Liver (tissue), 9 donors: ENCODE measurements around the gene NT5C1A. TPM values are rescaled to one million over a fixed set of nuclear protein-coding genes. Genes with fewer than 3 reads are reported as not detected.

Experiments used
- DNase-seq: peaks from one replicate; pipeline ENCODE4 v3.0.0-alpha.2; 2017; ENCODE audit warnings: low spot score
- H3K27ac ChIP-seq, 2 donors: one replicate each; pipeline ENCODE4 v1.7.0; 2013; ENCODE audit warnings: inconsistent platforms in 2 of 2, low read length in 2 of 2, control low read depth in 1 of 2, low read depth in 1 of 2, mild to moderate bottlenecking in 1 of 2
- H3K27me3 ChIP-seq, 4 donors: one replicate each; pipeline versions ENCODE4 v1.6.1 to v1.7.0; 2013; ENCODE audit warnings: low read length in 3 of 4, inconsistent platforms in 1 of 4, mild to moderate bottlenecking in 1 of 4, moderate library complexity in 1 of 4; ENCODE audit not compliant: control insufficient read depth in 4 of 4, insufficient read depth in 4 of 4
- H3K36me3 ChIP-seq, 4 donors: one replicate each; pipeline versions ENCODE4 v1.6.1 to v1.7.0; 2013; ENCODE audit warnings: low read length in 3 of 4, mild to moderate bottlenecking in 3 of 4, low read depth in 1 of 4, moderate library complexity in 1 of 4; ENCODE audit not compliant: control insufficient read depth in 4 of 4, insufficient read depth in 3 of 4
- H3K4me1 ChIP-seq, 4 donors: one replicate each; pipeline versions ENCODE4 v1.6.1 to v1.7.0; 2013; ENCODE audit warnings: low read length in 3 of 4, mild to moderate bottlenecking in 3 of 4, moderate library complexity in 1 of 4; ENCODE audit not compliant: control insufficient read depth in 4 of 4, insufficient read depth in 4 of 4
- H3K4me3 ChIP-seq, 3 donors: one replicate each; pipeline versions ENCODE4 v1.6.1 to v1.7.0; 2013; ENCODE audit warnings: low read length in 3 of 3, control low read depth in 1 of 3, low read depth in 1 of 3, mild to moderate bottlenecking in 1 of 3
- H3K9ac ChIP-seq, 2 donors: one replicate each; pipeline ENCODE4 v1.7.0; 2013; ENCODE audit warnings: low read length in 2 of 2, mild to moderate bottlenecking in 2 of 2, moderate library complexity in 2 of 2, control low read depth in 1 of 2, low read depth in 1 of 2
- H3K9me3 ChIP-seq, 4 donors: one replicate each; pipeline versions ENCODE4 v1.6.1 to v1.7.0; 2013; ENCODE audit warnings: low read length in 3 of 4; ENCODE audit not compliant: control insufficient read depth in 4 of 4
- EGR1 ChIP-seq, 2 donors: IDR thresholded peaks; 2 replicates each; pipeline ENCODE4 v1.6.1; 2016 to 2018; ENCODE audit warnings: antibody characterized with exemption in 2 of 2, low read depth in 2 of 2
- FOXA1 ChIP-seq: IDR thresholded peaks from 2 replicates; pipeline ENCODE4 v1.6.1; 2016; ENCODE audit warnings: antibody characterized with exemption
- FOXA2 ChIP-seq: IDR thresholded peaks from 2 replicates; pipeline ENCODE4 v1.6.1; 2016; ENCODE audit warnings: antibody characterized with exemption
- GABPA ChIP-seq, 2 donors: IDR thresholded peaks in 1 of 2; conservative IDR thresholded peaks in 1 of 2; 2 replicates each; pipeline ENCODE4 v1.6.1; 2016; ENCODE audit warnings: antibody characterized with exemption in 2 of 2, mild to moderate bottlenecking in 1 of 2, moderate library complexity in 1 of 2
- HNF4A ChIP-seq, 2 donors: conservative IDR thresholded peaks; 2 replicates each; pipeline ENCODE4 v1.6.1; 2016; ENCODE audit warnings: antibody characterized with exemption in 2 of 2, mild to moderate bottlenecking in 2 of 2
- HNF4G ChIP-seq: IDR thresholded peaks from 2 replicates; pipeline ENCODE4 v1.6.1; 2016; ENCODE audit warnings: antibody characterized with exemption
- JUND ChIP-seq, 2 donors: IDR thresholded peaks; 2 replicates each; pipeline ENCODE4 v1.6.1; 2016; ENCODE audit warnings: antibody characterized with exemption in 2 of 2
- NR2F2 ChIP-seq: IDR thresholded peaks from 2 replicates; pipeline ENCODE4 v1.6.1; 2016; ENCODE audit warnings: antibody characterized with exemption
- RAD21 ChIP-seq, 2 donors: IDR thresholded peaks; 2 replicates each; pipeline ENCODE4 v1.6.1; 2016; ENCODE audit warnings: antibody characterized with exemption in 2 of 2, mild to moderate bottlenecking in 2 of 2
- RXRA ChIP-seq, 2 donors: IDR thresholded peaks; 2 replicates each; pipeline ENCODE4 v1.6.1; 2017 to 2018; ENCODE audit warnings: antibody characterized with exemption in 2 of 2, mild to moderate bottlenecking in 1 of 2
- SP1 ChIP-seq: IDR thresholded peaks from 2 replicates; pipeline ENCODE4 v1.6.1; 2018; ENCODE audit warnings: antibody characterized with exemption, mild to moderate bottlenecking
- TAF1 ChIP-seq: conservative IDR thresholded peaks from 2 replicates; pipeline ENCODE4 v1.6.1; 2016; ENCODE audit warnings: antibody characterized with exemption, mild to moderate bottlenecking
- YY1 ChIP-seq: IDR thresholded peaks from 2 replicates; pipeline ENCODE4 v1.6.1; 2016; ENCODE audit warnings: antibody characterized with exemption, mild to moderate bottlenecking
- WGBS: extraction: QIAGEN DNeasy Blood & Tissue Kit; methylation state at CpG from one replicate; pipeline ENCODE4 v1.1.7; 2013; 5-methylcytosine and 5-hydroxymethylcytosine counted together
- polyA plus RNA-seq, 2 donors: library from polyadenylated mRNA; stranded (reverse) in 1 of 2; unstranded in 1 of 2; fragments of 200-250 nt in 1 of 2; fragments of >200 nt in 1 of 2; fragmentation: Nextera tagmentation in 1 of 2; extraction: Ambion mirVana in 1 of 2; gene quantifications; one replicate each; pipeline versions ENCODE4 v1.2.1 to v1.2.3, GENCODE V29; 2013 to 2015
- total RNA-seq, 2 donors: library from RNA; depleted of rRNA; stranded (reverse); fragments of >200 nt; gene quantifications; one replicate each; pipeline ENCODE4 v1.2.3, GENCODE V29; 2014
- TF ChIP-seq, protein P1 (sequence below): IDR thresholded peaks from 2 replicates; pipeline ENCODE4 v1.6.1; 2016; ENCODE audit warnings: antibody characterized with exemption
- TF ChIP-seq, protein P2 (sequence below): fragments of 150-350 bp; IDR thresholded peaks from 2 replicates; pipeline ENCODE4 v1.5.1; 2017; ENCODE audit warnings: improper control_type of control experiment, low read depth, low read length; ENCODE audit not compliant: missing input control
- TF ChIP-seq, protein P3 (sequence below): IDR thresholded peaks from 2 replicates; pipeline ENCODE4 v1.6.1; 2016; ENCODE audit warnings: antibody characterized with exemption
- TF ChIP-seq, protein P4 (sequence below): IDR thresholded peaks from 2 replicates; pipeline ENCODE4 v1.6.1; 2016; ENCODE audit warnings: antibody characterized with exemption
- TF ChIP-seq, protein P5 (sequence below): IDR thresholded peaks from 2 replicates; pipeline ENCODE4 v1.6.1; 2016; ENCODE audit warnings: antibody characterized with exemption, mild to moderate bottlenecking
- donor health status: healthy.
- donor health status: healthy.
- donor health status: healthy.
- donor health status: healthy.
- donor health status: healthy.

The NT5C1A gene
- total and polyA plus RNA-seq, 4 donors = 0.05 to 0.08 TPM; not detected in 2

DNA sequence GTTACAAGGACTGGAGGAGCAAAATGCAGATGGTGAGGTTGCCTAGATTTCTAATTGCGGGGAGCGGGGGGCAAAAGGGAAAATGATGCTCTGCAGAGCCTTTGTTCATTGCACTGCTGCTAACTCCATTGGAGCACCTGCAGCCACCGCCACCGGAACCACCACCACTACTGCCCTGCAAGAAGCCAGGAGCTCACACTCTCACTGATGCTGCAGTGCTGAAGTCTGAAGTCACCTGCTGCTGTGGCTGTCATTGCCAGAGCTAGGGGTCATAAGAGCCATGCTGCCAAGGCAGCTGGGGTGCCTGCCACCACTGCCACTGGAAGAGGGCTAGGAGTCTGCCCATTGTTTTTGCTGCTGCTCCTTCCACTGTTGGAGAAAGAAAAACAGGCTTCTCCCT, 26.7 kb upstream of the NT5C1A start:
- WGBS = 83% methylated on average over 4 of the region's 4 CpGs
- H3K4me3 ChIP-seq = no peak overlapping the region
- DNase-seq = no peak
- H3K9ac ChIP-seq = no peak overlapping the region
- H3K27ac ChIP-seq = no peak overlapping the region
- H3K4me1 ChIP-seq = peaks cover 0 to 5% (median 0%) of the 10 kb centered on the region in 4 donors
- no peaks in the 10 kb centered on the region for H3K36me3 ChIP-seq
- TF ChIP-seq YY1 (no peak), JUND (IDR thresholded peaks at IDR 0.05) (no peak), SP1 (no peak), GABPA (IDR thresholded peaks at IDR 0.05 in 1 of 2, conservative IDR thresholded peaks at IDR 0.05 in 1 of 2) (no peak), FOXA2 (no peak), RAD21 (IDR thresholded peaks at IDR 0.05) (no peak), NR2F2 (no peak), EGR1 (IDR thresholded peaks at IDR 0.05; ENCODE audit: low read depth in 2 of 2) (no peak), HNF4G (no peak), FOXA1 (no peak), TAF1 (no peak)
- TF ChIP-seq, protein P1, sequence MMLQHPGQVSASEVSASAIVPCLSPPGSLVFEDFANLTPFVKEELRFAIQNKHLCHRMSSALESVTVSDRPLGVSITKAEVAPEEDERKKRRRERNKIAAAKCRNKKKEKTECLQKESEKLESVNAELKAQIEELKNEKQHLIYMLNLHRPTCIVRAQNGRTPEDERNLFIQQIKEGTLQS = no peak
- TF ChIP-seq, protein P2, sequence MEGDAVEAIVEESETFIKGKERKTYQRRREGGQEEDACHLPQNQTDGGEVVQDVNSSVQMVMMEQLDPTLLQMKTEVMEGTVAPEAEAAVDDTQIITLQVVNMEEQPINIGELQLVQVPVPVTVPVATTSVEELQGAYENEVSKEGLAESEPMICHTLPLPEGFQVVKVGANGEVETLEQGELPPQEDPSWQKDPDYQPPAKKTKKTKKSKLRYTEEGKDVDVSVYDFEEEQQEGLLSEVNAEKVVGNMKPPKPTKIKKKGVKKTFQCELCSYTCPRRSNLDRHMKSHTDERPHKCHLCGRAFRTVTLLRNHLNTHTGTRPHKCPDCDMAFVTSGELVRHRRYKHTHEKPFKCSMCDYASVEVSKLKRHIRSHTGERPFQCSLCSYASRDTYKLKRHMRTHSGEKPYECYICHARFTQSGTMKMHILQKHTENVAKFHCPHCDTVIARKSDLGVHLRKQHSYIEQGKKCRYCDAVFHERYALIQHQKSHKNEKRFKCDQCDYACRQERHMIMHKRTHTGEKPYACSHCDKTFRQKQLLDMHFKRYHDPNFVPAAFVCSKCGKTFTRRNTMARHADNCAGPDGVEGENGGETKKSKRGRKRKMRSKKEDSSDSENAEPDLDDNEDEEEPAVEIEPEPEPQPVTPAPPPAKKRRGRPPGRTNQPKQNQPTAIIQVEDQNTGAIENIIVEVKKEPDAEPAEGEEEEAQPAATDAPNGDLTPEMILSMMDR = no peak
- TF ChIP-seq, protein P3, sequence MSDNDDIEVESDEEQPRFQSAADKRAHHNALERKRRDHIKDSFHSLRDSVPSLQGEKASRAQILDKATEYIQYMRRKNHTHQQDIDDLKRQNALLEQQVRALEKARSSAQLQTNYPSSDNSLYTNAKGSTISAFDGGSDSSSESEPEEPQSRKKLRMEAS = no peak
- no peaks in the 10 kb centered on the region for H3K27me3 ChIP-seq
- no peaks in the 10 kb centered on the region for H3K9me3 ChIP-seq

DNA sequence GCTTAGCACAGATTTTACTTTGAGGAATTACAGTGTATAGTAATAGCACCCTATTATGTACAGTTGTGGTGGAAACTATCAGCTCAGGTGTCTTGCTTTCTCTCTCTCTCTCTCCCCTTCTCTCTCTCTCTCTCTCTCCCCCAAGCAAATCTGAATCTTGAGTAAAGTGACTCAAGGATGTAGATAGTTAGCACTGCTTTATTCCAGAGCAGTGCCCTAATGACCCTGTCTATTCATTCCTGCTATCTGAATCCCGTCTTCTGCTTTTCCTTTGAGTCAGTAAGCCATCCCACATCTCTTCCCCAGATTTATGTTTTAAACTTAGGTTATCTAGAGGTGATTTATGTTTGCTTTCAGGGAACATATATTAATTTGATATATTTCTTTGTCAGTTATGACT, 24.5 kb upstream of the NT5C1A start:
- WGBS = 57% methylated on average over 1 of the region's 1 CpG
- peaks cover 0 to 4% (median under 1%) of the 10 kb centered on the region in 4 donors for H3K27me3 ChIP-seq
- H3K27ac ChIP-seq = no peak overlapping the region
- H3K4me3 ChIP-seq = no peak overlapping the region
- no peak for DNase-seq
- TF ChIP-seq FOXA1 = no peak
- peaks cover 0 to 13% (median 6%) of the 10 kb centered on the region in 4 donors for H3K4me1 ChIP-seq
- no peaks in the 10 kb centered on the region for H3K9me3 ChIP-seq
- no peaks in the 10 kb centered on the region for H3K36me3 ChIP-seq
- no peak overlapping the region for H3K9ac ChIP-seq

DNA sequence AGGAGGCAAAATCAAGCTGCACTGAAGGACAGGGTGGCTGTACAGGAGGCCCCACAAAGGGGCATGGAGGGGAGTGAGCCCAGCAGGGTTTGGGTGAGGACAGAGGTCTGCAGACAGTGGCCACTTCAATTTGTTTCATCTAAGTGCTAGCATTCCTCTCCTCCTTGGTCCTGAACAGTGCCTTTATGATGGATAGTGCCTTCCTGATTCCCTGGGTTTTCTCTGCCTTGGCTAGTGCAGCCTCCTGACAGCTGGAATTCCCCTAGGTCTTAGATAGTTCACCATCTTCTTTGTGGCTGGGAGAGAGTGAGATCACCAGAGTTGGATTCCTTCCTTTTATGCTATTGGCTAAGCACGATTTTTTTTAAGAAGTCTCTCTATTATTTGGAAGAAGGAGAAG, 23.1 kb upstream of the NT5C1A start:
- no peaks in the 10 kb centered on the region for H3K36me3 ChIP-seq
- peaks cover 0 to 14% (median 10%) of the 10 kb centered on the region in 4 donors for H3K4me1 ChIP-seq
- 10% methylated on average over 1 of the region's 1 CpG for WGBS
- peaks cover 0 to 7% (median 2%) of the 10 kb centered on the region in 4 donors for H3K27me3 ChIP-seq
- no peaks in the 10 kb centered on the region for H3K9me3 ChIP-seq
- no peak for DNase-seq
- no peak overlapping the region for H3K4me3 ChIP-seq
- H3K9ac ChIP-seq = no peak overlapping the region
- H3K27ac ChIP-seq = no peak overlapping the region
- TF ChIP-seq, protein P4, sequence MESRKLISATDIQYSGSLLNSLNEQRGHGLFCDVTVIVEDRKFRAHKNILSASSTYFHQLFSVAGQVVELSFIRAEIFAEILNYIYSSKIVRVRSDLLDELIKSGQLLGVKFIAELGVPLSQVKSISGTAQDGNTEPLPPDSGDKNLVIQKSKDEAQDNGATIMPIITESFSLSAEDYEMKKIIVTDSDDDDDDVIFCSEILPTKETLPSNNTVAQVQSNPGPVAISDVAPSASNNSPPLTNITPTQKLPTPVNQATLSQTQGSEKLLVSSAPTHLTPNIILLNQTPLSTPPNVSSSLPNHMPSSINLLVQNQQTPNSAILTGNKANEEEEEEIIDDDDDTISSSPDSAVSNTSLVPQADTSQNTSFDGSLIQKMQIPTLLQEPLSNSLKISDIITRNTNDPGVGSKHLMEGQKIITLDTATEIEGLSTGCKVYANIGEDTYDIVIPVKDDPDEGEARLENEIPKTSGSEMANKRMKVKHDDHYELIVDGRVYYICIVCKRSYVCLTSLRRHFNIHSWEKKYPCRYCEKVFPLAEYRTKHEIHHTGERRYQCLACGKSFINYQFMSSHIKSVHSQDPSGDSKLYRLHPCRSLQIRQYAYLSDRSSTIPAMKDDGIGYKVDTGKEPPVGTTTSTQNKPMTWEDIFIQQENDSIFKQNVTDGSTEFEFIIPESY = no peak
- TF ChIP-seq, protein P5, sequence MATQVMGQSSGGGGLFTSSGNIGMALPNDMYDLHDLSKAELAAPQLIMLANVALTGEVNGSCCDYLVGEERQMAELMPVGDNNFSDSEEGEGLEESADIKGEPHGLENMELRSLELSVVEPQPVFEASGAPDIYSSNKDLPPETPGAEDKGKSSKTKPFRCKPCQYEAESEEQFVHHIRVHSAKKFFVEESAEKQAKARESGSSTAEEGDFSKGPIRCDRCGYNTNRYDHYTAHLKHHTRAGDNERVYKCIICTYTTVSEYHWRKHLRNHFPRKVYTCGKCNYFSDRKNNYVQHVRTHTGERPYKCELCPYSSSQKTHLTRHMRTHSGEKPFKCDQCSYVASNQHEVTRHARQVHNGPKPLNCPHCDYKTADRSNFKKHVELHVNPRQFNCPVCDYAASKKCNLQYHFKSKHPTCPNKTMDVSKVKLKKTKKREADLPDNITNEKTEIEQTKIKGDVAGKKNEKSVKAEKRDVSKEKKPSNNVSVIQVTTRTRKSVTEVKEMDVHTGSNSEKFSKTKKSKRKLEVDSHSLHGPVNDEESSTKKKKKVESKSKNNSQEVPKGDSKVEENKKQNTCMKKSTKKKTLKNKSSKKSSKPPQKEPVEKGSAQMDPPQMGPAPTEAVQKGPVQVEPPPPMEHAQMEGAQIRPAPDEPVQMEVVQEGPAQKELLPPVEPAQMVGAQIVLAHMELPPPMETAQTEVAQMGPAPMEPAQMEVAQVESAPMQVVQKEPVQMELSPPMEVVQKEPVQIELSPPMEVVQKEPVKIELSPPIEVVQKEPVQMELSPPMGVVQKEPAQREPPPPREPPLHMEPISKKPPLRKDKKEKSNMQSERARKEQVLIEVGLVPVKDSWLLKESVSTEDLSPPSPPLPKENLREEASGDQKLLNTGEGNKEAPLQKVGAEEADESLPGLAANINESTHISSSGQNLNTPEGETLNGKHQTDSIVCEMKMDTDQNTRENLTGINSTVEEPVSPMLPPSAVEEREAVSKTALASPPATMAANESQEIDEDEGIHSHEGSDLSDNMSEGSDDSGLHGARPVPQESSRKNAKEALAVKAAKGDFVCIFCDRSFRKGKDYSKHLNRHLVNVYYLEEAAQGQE = no peak
- TF ChIP-seq, protein P1 = no peak
- TF ChIP-seq EGR1 (IDR thresholded peaks at IDR 0.05; ENCODE audit: low read depth in 2 of 2) (no peak), HNF4G (no peak), FOXA2 (no peak), RXRA (IDR thresholded peaks at IDR 0.05) (no peak), TAF1 (no peak), HNF4A (conservative IDR thresholded peaks at IDR 0.05) (no peak), NR2F2 (no peak)
- TF ChIP-seq, protein P3 = no peak
